Panc1 (cell line): ENCODE data around the gene LINC00305. TPM values are rescaled to one million over a fixed set of nuclear protein-coding genes. Genes with fewer than 3 reads are reported as not detected.

ENCODE experiments used
- ATAC-seq: fragments of 200-7000 bp; cut with Tn5 transposase; 2 replicates; pipeline ENCODE4 v1.9.1; 2020; ENCODE audit warnings: mild to moderate bottlenecking, moderate library complexity
- BruUV-seq: library from RNA; stranded (reverse); fragments of 400-500 nt; replicated peaks from 2 replicates; lab custom pipeline; 2021; lab: Mats Ljungman, UMichigan
- CTCF ChIA-PET: fragments of 300-600 bp; sonication (Branson Sonifier 250); formaldehyde crosslinking; loops from one replicate; lab custom pipeline; 2022; ENCODE audit warnings: antibody characterized with exemption; lab: Charles Lee
- POLR2A ChIA-PET: fragments of 300-600 bp; sonication (Branson Sonifier 250); formaldehyde crosslinking; loops from one replicate; lab custom pipeline; 2022; ENCODE audit warnings: antibody characterized with exemption; lab: Charles Lee
- DNase-seq: peaks from one replicate; pipeline ENCODE4 v3.0.0-alpha.2; 2010; ENCODE audit warnings: low read depth, low spot score
- H3K27ac ChIP-seq: 2 replicates; pipeline ENCODE4 v1.5.1; 2011; ENCODE audit warnings: mild to moderate bottlenecking, low read length, inconsistent platforms
- H3K27me3 ChIP-seq: fragments of 200-500 bp; sonication (Bioruptor generic); 2 replicates; pipeline ENCODE4 v1.6.0; 2014; ENCODE audit warnings: low read length, inconsistent platforms; ENCODE audit not compliant: control insufficient read depth, insufficient read depth
- H3K36me3 ChIP-seq: fragments of 200-500 bp; sonication (Bioruptor generic); 2 replicates; pipeline ENCODE4 v1.5.1; 2014; ENCODE audit warnings: inconsistent platforms, mild to moderate bottlenecking, low read length, moderate library complexity; ENCODE audit not compliant: control insufficient read depth, insufficient read depth
- H3K4me1 ChIP-seq: 2 replicates; pipeline ENCODE4 v1.5.1; 2011; ENCODE audit warnings: inconsistent platforms, mild to moderate bottlenecking, low read length, moderate library complexity; ENCODE audit not compliant: control insufficient read depth, insufficient read depth
- H3K4me3 ChIP-seq, 2 experiments: 2 replicates each; pipeline ENCODE4 v1.5.1; 2011 to 2012; ENCODE audit warnings: low read depth in 2 of 2, low read length in 2 of 2, mild to moderate bottlenecking in 2 of 2, inconsistent platforms in 1 of 2, moderate library complexity in 1 of 2
- H3K9me3 ChIP-seq: fragments of 200-500 bp; sonication (Bioruptor generic); 2 replicates; pipeline ENCODE4 v1.5.1; 2014; ENCODE audit warnings: low read depth, mild to moderate bottlenecking, inconsistent platforms, low read length, moderate library complexity; ENCODE audit not compliant: control insufficient read depth, insufficient read depth
- POLR2AphosphoS5 ChIP-seq: IDR thresholded peaks from 2 replicates; pipeline ENCODE4 v1.6.1; 2012; ENCODE audit warnings: mild to moderate bottlenecking, low read depth, low read length, moderate library complexity
- SIN3A ChIP-seq: IDR thresholded peaks from 2 replicates; pipeline ENCODE4 v1.6.1; 2012; ENCODE audit warnings: low read depth, mild to moderate bottlenecking, low read length, moderate library complexity, borderline replicate concordance; ENCODE audit not compliant: insufficient read depth
- TCF7L2 ChIP-seq: IDR thresholded peaks from 2 replicates; pipeline ENCODE4 v1.6.1; 2011; ENCODE audit warnings: mild to moderate bottlenecking, low read depth, low read length, inconsistent platforms
- in situ Hi-C: cut with HindIII; loops from 2 replicates; pipeline ENCODE4 v1.10.0; 2016; ENCODE audit warnings: low sequenced_read_pairs, low pct_unique_long_range_greater_than_20kb
- intact Hi-C: fragments of 100-400 bp; cut with micrococcal nuclease; formaldehyde crosslinking; loops from one replicate; pipeline ENCODE4 v1.10.0; 2022; ENCODE audit not compliant: unreplicated experiment
- total RNA-seq: library from RNA; stranded (reverse); gene quantifications from one replicate; pipeline ENCODE4 v1.2.1, GENCODE V29; 2021; ENCODE audit not compliant: unreplicated experiment
- TF ChIP-seq, protein P1 (sequence below): fragments of 450-650 bp; IDR thresholded peaks from 2 replicates; pipeline ENCODE4 v1.5.1; 2017; ENCODE audit warnings: mild to moderate bottlenecking
- TF ChIP-seq, protein P2 (sequence below), 2 experiments: IDR thresholded peaks; 2 replicates each; pipeline ENCODE4 v1.6.1; 2011 to 2012; ENCODE audit warnings: low read depth in 2 of 2, control low read depth in 1 of 2, low read length in 1 of 2, mild to moderate bottlenecking in 1 of 2, moderate library complexity in 1 of 2; ENCODE audit not compliant: insufficient read depth in 1 of 2

Gene LINC00305
- total RNA-seq, 1 experiment from 2014 or later, result not detected

DNA sequence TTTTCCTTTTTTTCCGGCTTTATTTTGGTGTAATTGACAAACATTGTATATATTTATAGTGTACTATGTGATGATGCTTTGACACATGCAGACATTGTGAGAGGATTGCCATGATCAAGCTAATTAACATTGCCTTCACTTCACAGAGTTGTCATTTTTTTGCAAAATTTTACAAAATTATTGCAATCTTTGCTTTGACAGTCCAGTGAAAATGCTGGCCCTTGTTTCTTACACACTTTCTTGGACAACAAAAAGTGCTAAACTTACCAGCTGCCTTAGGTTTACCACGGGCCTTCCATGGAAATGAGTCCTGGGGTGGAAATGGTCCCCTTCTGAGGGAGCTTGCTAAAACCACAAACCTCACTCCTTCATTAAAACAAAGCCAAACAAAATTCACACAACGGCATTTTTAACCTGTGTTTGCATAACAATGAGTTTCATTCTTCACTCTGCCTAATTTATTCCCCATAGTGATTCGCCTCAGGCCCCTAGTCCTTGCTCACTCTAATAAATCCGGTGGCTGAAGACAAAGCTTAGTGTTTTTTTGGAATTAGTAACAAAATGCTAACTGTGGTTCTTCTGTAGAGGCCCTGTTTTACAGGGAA, 32.2 kb downstream of the LINC00305 start:
- H3K4me3 ChIP-seq, result no peak overlapping the region
- intact Hi-C loops, result no loop called here
- BruUV-seq, result no TSS peak
- H3K4me1 ChIP-seq, result no peaks in the 10 kb centered on the region
- no peaks in the 10 kb centered on the region for H3K36me3 ChIP-seq
- in situ Hi-C loops, result no loop called here
- no peaks in the 10 kb centered on the region for H3K9me3 ChIP-seq
- TF ChIP-seq, protein P1, sequence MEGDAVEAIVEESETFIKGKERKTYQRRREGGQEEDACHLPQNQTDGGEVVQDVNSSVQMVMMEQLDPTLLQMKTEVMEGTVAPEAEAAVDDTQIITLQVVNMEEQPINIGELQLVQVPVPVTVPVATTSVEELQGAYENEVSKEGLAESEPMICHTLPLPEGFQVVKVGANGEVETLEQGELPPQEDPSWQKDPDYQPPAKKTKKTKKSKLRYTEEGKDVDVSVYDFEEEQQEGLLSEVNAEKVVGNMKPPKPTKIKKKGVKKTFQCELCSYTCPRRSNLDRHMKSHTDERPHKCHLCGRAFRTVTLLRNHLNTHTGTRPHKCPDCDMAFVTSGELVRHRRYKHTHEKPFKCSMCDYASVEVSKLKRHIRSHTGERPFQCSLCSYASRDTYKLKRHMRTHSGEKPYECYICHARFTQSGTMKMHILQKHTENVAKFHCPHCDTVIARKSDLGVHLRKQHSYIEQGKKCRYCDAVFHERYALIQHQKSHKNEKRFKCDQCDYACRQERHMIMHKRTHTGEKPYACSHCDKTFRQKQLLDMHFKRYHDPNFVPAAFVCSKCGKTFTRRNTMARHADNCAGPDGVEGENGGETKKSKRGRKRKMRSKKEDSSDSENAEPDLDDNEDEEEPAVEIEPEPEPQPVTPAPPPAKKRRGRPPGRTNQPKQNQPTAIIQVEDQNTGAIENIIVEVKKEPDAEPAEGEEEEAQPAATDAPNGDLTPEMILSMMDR, result no peak
- TF ChIP-seq, protein P2, sequence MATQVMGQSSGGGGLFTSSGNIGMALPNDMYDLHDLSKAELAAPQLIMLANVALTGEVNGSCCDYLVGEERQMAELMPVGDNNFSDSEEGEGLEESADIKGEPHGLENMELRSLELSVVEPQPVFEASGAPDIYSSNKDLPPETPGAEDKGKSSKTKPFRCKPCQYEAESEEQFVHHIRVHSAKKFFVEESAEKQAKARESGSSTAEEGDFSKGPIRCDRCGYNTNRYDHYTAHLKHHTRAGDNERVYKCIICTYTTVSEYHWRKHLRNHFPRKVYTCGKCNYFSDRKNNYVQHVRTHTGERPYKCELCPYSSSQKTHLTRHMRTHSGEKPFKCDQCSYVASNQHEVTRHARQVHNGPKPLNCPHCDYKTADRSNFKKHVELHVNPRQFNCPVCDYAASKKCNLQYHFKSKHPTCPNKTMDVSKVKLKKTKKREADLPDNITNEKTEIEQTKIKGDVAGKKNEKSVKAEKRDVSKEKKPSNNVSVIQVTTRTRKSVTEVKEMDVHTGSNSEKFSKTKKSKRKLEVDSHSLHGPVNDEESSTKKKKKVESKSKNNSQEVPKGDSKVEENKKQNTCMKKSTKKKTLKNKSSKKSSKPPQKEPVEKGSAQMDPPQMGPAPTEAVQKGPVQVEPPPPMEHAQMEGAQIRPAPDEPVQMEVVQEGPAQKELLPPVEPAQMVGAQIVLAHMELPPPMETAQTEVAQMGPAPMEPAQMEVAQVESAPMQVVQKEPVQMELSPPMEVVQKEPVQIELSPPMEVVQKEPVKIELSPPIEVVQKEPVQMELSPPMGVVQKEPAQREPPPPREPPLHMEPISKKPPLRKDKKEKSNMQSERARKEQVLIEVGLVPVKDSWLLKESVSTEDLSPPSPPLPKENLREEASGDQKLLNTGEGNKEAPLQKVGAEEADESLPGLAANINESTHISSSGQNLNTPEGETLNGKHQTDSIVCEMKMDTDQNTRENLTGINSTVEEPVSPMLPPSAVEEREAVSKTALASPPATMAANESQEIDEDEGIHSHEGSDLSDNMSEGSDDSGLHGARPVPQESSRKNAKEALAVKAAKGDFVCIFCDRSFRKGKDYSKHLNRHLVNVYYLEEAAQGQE (IDR thresholded peaks at IDR 0.05; ENCODE audit: insufficient read depth in 1 of 2, low read depth in 2 of 2, low read length in 1 of 2), result no peak
- TF ChIP-seq TCF7L2 (no peak), POLR2AphosphoS5 (no peak), SIN3A (no peak)
- POLR2A ChIA-PET, result no interaction called here
- DNase-seq, result no peak
- no peak for ATAC-seq
- H3K27me3 ChIP-seq, result no peaks in the 10 kb centered on the region
- no peak overlapping the region for H3K27ac ChIP-seq
- CTCF ChIA-PET, result no interaction called here

DNA sequence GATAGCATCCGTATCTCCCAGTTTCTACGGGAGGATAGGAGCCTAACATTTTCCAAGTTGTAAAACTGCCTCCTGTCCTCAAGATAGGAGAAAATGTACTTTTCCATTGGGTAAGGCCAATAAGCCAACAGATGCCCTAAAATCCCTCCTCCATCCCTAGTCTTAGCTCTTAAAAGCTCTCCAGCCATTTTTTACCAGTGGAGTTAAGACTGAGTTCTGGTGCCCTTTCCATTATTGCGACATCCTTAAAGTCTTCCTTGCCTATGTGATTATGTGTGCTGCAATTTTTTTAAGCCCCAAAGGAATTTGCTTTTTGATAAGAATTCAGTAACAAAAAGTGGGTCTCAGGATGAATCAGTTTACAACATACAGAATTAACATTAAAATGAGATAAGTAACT, 33.0 kb downstream of the LINC00305 start:
- BruUV-seq, result no TSS peak
- Histone ChIP-seq H3K4me3 (no peak overlapping the region), H3K9me3 (no peaks in the 10 kb centered on the region), H3K27me3 (no peaks in the 10 kb centered on the region), H3K27ac (no peak overlapping the region), H3K36me3 (no peaks in the 10 kb centered on the region), H3K4me1 (no peaks in the 10 kb centered on the region)
- CTCF ChIA-PET, result no interaction called here
- ATAC-seq (no peak), DNase-seq (no peak)
- no peak for TF ChIP-seq SIN3A
- TF ChIP-seq, protein P1, result no peak
- no peak for TF ChIP-seq TCF7L2
- TF ChIP-seq POLR2AphosphoS5, result no peak
- TF ChIP-seq, protein P2 (IDR thresholded peaks at IDR 0.05; ENCODE audit: insufficient read depth in 1 of 2, low read depth in 2 of 2, low read length in 1 of 2), result no peak
- intact Hi-C loops (no loop called here), in situ Hi-C loops (no loop called here)
- POLR2A ChIA-PET, result no interaction called here
